Epithelial cell of esophagus (primary cell): ENCODE measurements around the gene PTTG1.

ENCODE experiments used
- DNase-seq: peaks from one replicate; pipeline ENCODE4 v3.0.0; 2010; ENCODE audit warnings: low read depth
- H3K4me3 ChIP-seq: 2 replicates; pipeline ENCODE4 v1.5.1; 2011; ENCODE audit warnings: mild to moderate bottlenecking, low read length, control low read depth
- TF ChIP-seq, protein P1 (sequence below): IDR thresholded peaks from 2 replicates; pipeline ENCODE4 v1.5.1; 2011; ENCODE audit warnings: low read depth, mild to moderate bottlenecking, low read length, control low read depth, inconsistent platforms; ENCODE audit not compliant: insufficient read depth; ENCODE audit errors: missing control alignments

The PTTG1 gene

DNA sequence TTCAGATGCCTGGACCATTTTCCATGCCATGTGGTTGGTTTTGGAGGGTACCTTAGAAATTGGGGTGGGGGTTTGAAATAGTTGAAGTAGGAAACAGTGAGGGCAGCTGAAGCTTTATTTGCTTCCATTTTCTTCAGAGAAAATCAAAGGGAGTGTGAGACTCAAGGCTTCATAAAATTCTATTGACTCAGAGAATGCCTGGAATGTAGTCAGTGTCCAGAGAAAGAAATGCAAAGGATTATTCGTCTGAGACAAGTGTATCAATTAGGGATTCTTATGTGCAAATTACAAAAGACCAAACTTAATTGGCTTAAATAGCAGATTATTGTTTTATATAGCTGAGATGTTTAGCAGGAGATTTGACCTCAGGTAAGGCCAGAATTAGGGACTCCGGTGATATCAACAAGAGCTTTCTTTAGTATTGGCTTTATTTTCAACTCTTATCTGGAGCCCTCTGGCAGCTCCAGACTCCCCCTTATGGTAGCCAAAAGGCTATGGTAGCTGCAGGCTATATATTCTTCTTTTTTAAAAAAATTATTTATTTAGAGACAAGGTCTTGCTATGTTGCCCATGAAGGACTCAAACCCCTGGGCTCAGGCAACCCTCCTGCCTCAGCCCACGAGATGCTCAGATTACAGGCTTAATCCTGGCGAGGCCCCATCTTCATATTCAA, 38.9 kb downstream of the PTTG1 start:
- H3K4me3 ChIP-seq = no peak overlapping the region
- no peak for DNase-seq
- TF ChIP-seq, protein P1, sequence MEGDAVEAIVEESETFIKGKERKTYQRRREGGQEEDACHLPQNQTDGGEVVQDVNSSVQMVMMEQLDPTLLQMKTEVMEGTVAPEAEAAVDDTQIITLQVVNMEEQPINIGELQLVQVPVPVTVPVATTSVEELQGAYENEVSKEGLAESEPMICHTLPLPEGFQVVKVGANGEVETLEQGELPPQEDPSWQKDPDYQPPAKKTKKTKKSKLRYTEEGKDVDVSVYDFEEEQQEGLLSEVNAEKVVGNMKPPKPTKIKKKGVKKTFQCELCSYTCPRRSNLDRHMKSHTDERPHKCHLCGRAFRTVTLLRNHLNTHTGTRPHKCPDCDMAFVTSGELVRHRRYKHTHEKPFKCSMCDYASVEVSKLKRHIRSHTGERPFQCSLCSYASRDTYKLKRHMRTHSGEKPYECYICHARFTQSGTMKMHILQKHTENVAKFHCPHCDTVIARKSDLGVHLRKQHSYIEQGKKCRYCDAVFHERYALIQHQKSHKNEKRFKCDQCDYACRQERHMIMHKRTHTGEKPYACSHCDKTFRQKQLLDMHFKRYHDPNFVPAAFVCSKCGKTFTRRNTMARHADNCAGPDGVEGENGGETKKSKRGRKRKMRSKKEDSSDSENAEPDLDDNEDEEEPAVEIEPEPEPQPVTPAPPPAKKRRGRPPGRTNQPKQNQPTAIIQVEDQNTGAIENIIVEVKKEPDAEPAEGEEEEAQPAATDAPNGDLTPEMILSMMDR = no peak

- TF ChIP-seq, protein P1 = no peak
- DNase-seq = no peak
- no peak overlapping the region for H3K4me3 ChIP-seq
Measured at GRCh38 chr5:160461378-160461777, 39.7 kb downstream of the PTTG1 start.

DNA sequence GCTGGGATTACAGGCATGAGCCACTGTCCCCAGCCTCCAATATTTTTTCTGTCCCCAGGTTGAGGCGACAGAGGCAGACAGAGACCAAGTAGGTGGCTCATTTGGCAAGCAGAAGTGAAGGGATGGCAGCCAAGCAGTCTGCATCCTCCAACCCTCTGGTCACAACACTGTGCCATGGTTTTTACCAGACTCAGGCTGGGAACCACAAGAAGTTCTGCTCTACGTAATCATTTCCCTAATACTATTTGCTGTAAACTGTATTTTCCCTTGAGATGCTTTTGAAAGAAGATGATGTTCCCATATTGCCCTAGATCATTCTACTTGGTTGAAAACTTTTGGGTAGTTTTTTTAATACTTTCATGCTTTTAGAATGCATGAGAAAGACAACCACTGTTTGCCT, 40.5 kb downstream of the PTTG1 start:
- no peak for DNase-seq

GRCh38 chr5:160463227-160463626, 41.6 kb downstream of the PTTG1 start:
- no peak for DNase-seq
- TF ChIP-seq, protein P1 = no peak
- H3K4me3 ChIP-seq = no peak overlapping the region

More for the DNA sequence above, 40.5 kb downstream of the PTTG1 start:
- TF ChIP-seq, protein P1 = no peak
- H3K4me3 ChIP-seq = no peak overlapping the region

DNA sequence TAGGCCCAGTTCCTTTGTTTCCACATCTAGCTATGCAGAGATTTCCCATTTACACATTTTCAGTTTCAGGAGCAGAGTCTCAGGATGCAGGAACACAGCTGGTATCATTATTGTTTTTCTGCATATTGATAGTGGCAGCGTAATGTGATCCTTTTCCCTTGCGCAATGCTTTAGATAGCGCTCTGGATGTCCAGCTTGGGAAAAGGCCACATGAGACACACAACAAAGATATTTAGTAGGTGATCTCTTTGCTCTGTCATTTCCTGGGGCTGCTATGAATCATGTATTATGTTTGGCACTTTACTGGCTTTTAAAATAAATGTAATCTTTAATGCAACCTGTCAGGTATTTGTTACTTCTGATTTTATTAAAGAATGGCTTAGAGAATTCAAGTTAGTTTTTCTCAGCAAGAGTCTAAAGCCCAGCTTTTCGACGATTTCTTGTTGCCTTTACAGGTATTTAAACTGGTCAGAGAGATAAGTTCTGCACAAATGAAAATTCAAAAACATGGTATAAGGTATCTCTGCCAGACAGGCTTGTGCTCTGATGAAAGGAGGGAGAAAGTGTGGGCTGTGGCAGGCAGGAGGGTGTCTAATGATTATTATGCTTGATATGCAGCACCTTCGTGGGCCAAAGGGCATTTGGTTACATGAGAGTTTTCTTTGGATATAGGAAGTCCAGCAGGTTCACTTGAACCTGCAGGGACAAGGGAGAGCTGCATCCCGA, 42.2 kb downstream of the PTTG1 start:
- TF ChIP-seq, protein P1 = no peak
- H3K4me3 ChIP-seq = no peak overlapping the region
- peak; percentile 78 for DNase-seq

DNA sequence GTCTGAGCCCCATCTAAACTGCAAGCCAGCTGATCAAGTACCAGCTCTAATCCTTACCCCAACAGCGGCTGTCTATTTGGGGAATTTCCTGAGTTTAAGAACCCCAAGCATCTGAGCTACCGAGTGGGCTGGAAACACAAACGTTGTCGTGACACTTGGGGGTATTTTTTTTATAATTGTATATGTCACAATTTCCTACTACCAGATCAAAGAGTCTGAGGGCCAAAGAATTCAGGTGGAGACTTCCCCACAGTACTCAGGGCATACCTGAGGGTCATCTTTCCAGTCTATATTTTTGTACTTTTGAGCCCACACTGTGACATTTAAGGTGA, 42.8 kb downstream of the PTTG1 start:
- TF ChIP-seq, protein P1 = no peak
- DNase-seq = no peak
- no peak overlapping the region for H3K4me3 ChIP-seq

DNA sequence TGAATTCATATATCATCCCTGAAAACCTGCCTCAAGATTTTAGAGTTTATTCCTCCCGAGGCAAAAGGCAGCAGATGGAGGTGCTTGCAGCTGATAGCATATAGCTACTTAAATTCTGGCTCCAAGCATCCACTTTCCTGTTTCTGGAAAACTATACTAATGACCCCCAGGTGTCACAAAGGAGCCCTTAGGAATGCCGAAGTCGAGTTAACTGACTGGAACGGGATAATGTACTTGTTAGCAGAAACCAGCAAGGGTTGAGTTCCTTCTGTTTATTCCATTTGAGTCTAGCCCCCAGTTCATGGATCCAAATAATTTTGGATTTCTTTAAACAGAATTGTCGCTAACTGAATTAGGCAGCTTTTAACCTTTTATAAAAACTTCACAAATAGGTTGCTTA, 44.5 kb downstream of the PTTG1 start:
- no peak for DNase-seq
- TF ChIP-seq, protein P1 = no peak
- no peak overlapping the region for H3K4me3 ChIP-seq
